GM12878 (cell line): Measurements from ENCODE around the gene ZC3H10. TPM values are rescaled to one million over a fixed set of nuclear protein-coding genes. Genes with fewer than 3 reads are reported as not detected.
A peak's percentile ranks its signal among the peaks of the same experiment; 100 is the strongest.

Experiments
- BCLAF1 ChIP-seq: fragments of 450-650 bp; IDR thresholded peaks from 2 replicates; pipeline ENCODE4 v1.6.1; 2017; ENCODE audit warnings: antibody characterized with exemption, mild to moderate bottlenecking, moderate library complexity
- CBX3 ChIP-seq: fragments of 200-600 bp; sonication (generic); IDR thresholded peaks from 2 replicates; pipeline ENCODE4 v1.6.1; 2016; ENCODE audit warnings: low read depth, borderline replicate concordance
- EZH2 ChIP-seq: IDR thresholded peaks from 2 replicates; pipeline ENCODE4 v1.6.1; 2012; ENCODE audit warnings: low read depth, mild to moderate bottlenecking, control low read depth, inconsistent platforms, low read length, borderline replicate concordance; ENCODE audit not compliant: control insufficient read depth
- GABPA ChIP-seq: IDR thresholded peaks from 2 replicates; pipeline ENCODE4 v1.6.1; 2014; ENCODE audit warnings: antibody characterized with exemption, low read depth, mild to moderate bottlenecking, inconsistent platforms
- HCFC1 ChIP-seq: fragments of 150-350 bp; IDR thresholded peaks from 2 replicates; pipeline ENCODE4 v1.6.1; 2014; ENCODE audit warnings: low read length
- KLF5 ChIP-seq: fragments of 450-650 bp; IDR thresholded peaks from 2 replicates; pipeline ENCODE4 v1.6.1; 2014; ENCODE audit warnings: mild to moderate bottlenecking; ENCODE audit not compliant: partially characterized antibody
- NFIC ChIP-seq: IDR thresholded peaks from 2 replicates; pipeline ENCODE4 v1.6.1; 2012; ENCODE audit warnings: low read depth, mild to moderate bottlenecking, inconsistent platforms, low read length, moderate library complexity
- NR2F1 ChIP-seq: fragments of 450-650 bp; conservative IDR thresholded peaks from 2 replicates; pipeline ENCODE4 v1.6.1; 2017; ENCODE audit warnings: mild to moderate bottlenecking
- POLR2AphosphoS2 ChIP-seq: IDR thresholded peaks from 2 replicates; pipeline ENCODE4 v1.6.1; 2011; ENCODE audit warnings: low read depth, mild to moderate bottlenecking, low read length, improper control_type of control experiment, moderate library complexity
- RB1 ChIP-seq: fragments of 450-650 bp; formaldehyde crosslinking; IDR thresholded peaks from 2 replicates; pipeline ENCODE4 v1.6.1; 2017; ENCODE audit warnings: mild to moderate bottlenecking, borderline replicate concordance
- RCOR1 ChIP-seq: conservative IDR thresholded peaks from 2 replicates; pipeline ENCODE4 v1.6.1; 2012; ENCODE audit warnings: low read depth, low read length, improper control_type of control experiment
- RELA ChIP-seq: fragments of 450-650 bp; IDR thresholded peaks from 2 replicates; pipeline ENCODE4 v1.8.0; 2014; ENCODE audit warnings: borderline replicate concordance; ENCODE audit not compliant: partially characterized antibody
- SIX5 ChIP-seq: IDR thresholded peaks from 2 replicates; pipeline ENCODE4 v1.6.1; 2011; ENCODE audit warnings: mild to moderate bottlenecking, low read depth, low read length, moderate library complexity; ENCODE audit not compliant: severe bottlenecking
- SKIL ChIP-seq: fragments of 450-650 bp; IDR thresholded peaks from 2 replicates; pipeline ENCODE4 v1.6.1; 2017; ENCODE audit warnings: mild to moderate bottlenecking, low read depth, inconsistent platforms; ENCODE audit not compliant: poor library complexity, severe bottlenecking
- SMAD1 ChIP-seq: fragments of 450-650 bp; IDR thresholded peaks from 2 replicates; pipeline ENCODE4 v1.6.1; 2018; ENCODE audit warnings: mild to moderate bottlenecking, low read depth; ENCODE audit not compliant: partially characterized antibody
- SMARCA5 ChIP-seq: fragments of 450-650 bp; IDR thresholded peaks from 2 replicates; pipeline ENCODE4 v1.6.1; 2017; ENCODE audit warnings: mild to moderate bottlenecking
- SUPT20H ChIP-seq: IDR thresholded peaks from 2 replicates; pipeline ENCODE4 v1.6.1; 2011; ENCODE audit warnings: low read depth, mild to moderate bottlenecking, low read length, moderate library complexity, borderline replicate concordance; ENCODE audit not compliant: control insufficient read depth
- SUZ12 ChIP-seq: fragments of 200-600 bp; sonication (generic); IDR thresholded peaks from one replicate; pipeline ENCODE4 v1.6.1; 2018; ENCODE audit warnings: antibody characterized with exemption, mild to moderate bottlenecking; ENCODE audit not compliant: unreplicated experiment
- ZBTB40 ChIP-seq: fragments of 450-650 bp; IDR thresholded peaks from 2 replicates; pipeline ENCODE4 v1.6.1; 2016; ENCODE audit warnings: mild to moderate bottlenecking, moderate library complexity, borderline replicate concordance
- ZNF384 ChIP-seq: IDR thresholded peaks from 2 replicates; pipeline ENCODE4 v1.6.1; 2012; ENCODE audit warnings: low read depth, mild to moderate bottlenecking, low read length, improper control_type of control experiment, borderline replicate concordance
- polyA plus RNA-seq, 11 experiments: library from polyadenylated mRNA; depleted of rRNA in 4 of 11; unstranded in 6 of 11; stranded (reverse) in 5 of 11; fragments of >200 nt; fragmentation: Nextera tagmentation in 4 of 11; fragmentation: Illumina TruSeq in 1 of 11; extraction: Ambion mirVana in 4 of 11; extraction: Trizol in 1 of 11; gene quantifications; 1 replicate in 1 of 11; 2 replicates in 10 of 11; pipeline versions ENCODE4 v1.2.1 to v1.2.3, GENCODE V29; 2011 to 2016; ENCODE audit warnings: inconsistent platforms in 2 of 11, missing spikeins in 2 of 11, low read depth in 1 of 11
- total RNA-seq, 4 experiments: library from RNA; depleted of rRNA in 3 of 4; stranded (reverse); fragments of >200 nt in 3 of 4; fragmentation: Illumina TruSeq in 1 of 4; extraction: Trizol in 1 of 4; gene quantifications; 2 replicates each; pipeline versions ENCODE4 v1.2.1 to v1.2.3, GENCODE V29; 2013 to 2021
- TF ChIP-seq, protein P1 (sequence below): IDR thresholded peaks from 2 replicates; pipeline ENCODE4 v1.6.1; 2012; ENCODE audit warnings: low read depth, low read length, improper control_type of control experiment

The ZC3H10 gene
- total and polyA plus RNA-seq, 10 of the 15 experiments (the other 5 are each of a cell fraction or from before 2014, with no cell fraction given), result 0.56 to 6.4 (median 3.7) TPM

GRCh38 chr12:56152132-56152755 is 34.2 kb downstream of the ZC3H10 start, which contains the start of gene MYL6B (continued):
- TF ChIP-seq ZBTB40, result peak; percentile 85
- 0 out of 2 replicates have a peak, but pooled peaks have one; percentile 35 for TF ChIP-seq NR2F1
- no peak for TF ChIP-seq CBX3
- TF ChIP-seq SMARCA5, result peak; percentile 6; the same call in 1 of the 2 replicates
- TF ChIP-seq RELA, result peak; percentile 66
- TF ChIP-seq, protein P1, sequence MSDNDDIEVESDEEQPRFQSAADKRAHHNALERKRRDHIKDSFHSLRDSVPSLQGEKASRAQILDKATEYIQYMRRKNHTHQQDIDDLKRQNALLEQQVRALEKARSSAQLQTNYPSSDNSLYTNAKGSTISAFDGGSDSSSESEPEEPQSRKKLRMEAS, result 0 out of 2 replicates have a peak, but pooled peaks have one; percentile 37
- peak; percentile 30 for TF ChIP-seq SKIL
- TF ChIP-seq SMAD1, result no peak
- no peak; the same call in 1 of the 2 replicates for TF ChIP-seq POLR2AphosphoS2
- no peak for TF ChIP-seq RCOR1
- peak; percentile 91 for TF ChIP-seq HCFC1
- no peak for TF ChIP-seq NFIC
- no peak for TF ChIP-seq ZNF384
- TF ChIP-seq RB1, result no peak
- no peak for TF ChIP-seq KLF5
- no peak for TF ChIP-seq SUZ12
- peak; percentile 85 for TF ChIP-seq GABPA
- no peak for TF ChIP-seq BCLAF1
- no peak for TF ChIP-seq SUPT20H
- peak; percentile 82 for TF ChIP-seq SIX5
- TF ChIP-seq EZH2, result no peak
